Adrenal gland (tissue), 5 donors: ENCODE data around the gene CTPS1.

Experiments
- POLR2A ChIP-seq, 2 donors: fragments of 450-650 bp; IDR thresholded peaks; one replicate each; pipeline ENCODE4 v1.6.1; 2017; ENCODE audit warnings: antibody characterized with exemption in 2 of 2, mild to moderate bottlenecking in 2 of 2, moderate library complexity in 1 of 2
- TF ChIP-seq, protein P1 (sequence below), 6 experiments: fragments of 450-650 bp in 4 of 6; fragments of 200-600 bp in 2 of 6; sonication (generic) in 1 of 6; IDR thresholded peaks; 1 replicate in 5 of 6; 2 replicates in 1 of 6; pipeline versions ENCODE4 v1.5.1 to v1.8.0; 2016 to 2021; ENCODE audit warnings: antibody characterized with exemption in 6 of 6, mild to moderate bottlenecking in 2 of 6, moderate library complexity in 1 of 6
- donor health status: DM: no; HTN: no; CAD: no.

DNA sequence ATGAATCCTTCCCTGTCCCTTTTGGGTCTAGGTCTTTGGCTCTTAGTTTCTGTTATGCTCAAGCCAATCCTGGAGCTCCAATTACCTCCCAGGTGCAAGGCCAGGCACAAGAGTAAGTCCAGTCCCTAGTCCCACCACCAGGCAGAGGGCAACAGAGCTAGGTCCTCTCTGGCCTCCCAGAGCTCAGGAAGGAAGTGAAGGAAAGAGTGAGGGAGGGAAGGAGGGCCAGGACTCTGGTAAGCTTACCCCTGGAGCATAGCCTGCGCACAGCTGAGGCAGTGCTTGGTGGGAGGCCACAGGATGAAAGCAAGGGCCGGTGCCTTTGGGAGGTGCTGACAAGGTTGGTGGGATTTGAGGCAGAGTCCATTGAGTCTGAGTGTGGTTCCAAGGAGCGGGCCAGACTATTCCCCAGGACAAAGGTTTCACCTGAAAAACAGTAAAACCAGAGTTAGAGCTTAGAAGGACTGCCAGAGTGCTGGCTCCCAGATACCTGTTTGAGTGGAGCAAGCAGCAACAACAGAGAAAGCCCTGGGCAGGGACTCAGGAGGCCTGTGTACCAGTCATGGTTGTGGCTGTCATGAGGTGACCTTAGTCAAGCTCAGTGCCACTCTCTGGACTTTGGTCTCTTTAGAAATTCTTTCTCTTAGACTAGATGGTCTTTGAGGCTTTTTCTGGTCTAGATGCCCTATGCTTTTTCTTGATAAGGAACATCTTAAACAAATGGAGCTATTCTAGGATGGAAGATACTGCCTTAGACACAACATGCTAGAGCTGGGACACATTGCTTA, 57.8 kb downstream of the CTPS1 start:
- TF ChIP-seq POLR2A (IDR thresholded peaks at IDR 0.05): no peak
- TF ChIP-seq, protein P1, sequence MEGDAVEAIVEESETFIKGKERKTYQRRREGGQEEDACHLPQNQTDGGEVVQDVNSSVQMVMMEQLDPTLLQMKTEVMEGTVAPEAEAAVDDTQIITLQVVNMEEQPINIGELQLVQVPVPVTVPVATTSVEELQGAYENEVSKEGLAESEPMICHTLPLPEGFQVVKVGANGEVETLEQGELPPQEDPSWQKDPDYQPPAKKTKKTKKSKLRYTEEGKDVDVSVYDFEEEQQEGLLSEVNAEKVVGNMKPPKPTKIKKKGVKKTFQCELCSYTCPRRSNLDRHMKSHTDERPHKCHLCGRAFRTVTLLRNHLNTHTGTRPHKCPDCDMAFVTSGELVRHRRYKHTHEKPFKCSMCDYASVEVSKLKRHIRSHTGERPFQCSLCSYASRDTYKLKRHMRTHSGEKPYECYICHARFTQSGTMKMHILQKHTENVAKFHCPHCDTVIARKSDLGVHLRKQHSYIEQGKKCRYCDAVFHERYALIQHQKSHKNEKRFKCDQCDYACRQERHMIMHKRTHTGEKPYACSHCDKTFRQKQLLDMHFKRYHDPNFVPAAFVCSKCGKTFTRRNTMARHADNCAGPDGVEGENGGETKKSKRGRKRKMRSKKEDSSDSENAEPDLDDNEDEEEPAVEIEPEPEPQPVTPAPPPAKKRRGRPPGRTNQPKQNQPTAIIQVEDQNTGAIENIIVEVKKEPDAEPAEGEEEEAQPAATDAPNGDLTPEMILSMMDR (IDR thresholded peaks at IDR 0.05): no peak
